NCI-H774 (cell line): Measurements from ENCODE around the gene MTF2.
A peak's percentile ranks its signal among the peaks of the same experiment; 100 is the strongest.

Source experiments
- DNase-seq: peaks from one replicate; lab custom pipeline; 2025; lab: John Stamatoyannopoulos, UW

MTF2 gene

GRCh38 chr1:93083979-93084378, 4.9 kb downstream of the MTF2 start:
- DNase-seq: no peak

DNA sequence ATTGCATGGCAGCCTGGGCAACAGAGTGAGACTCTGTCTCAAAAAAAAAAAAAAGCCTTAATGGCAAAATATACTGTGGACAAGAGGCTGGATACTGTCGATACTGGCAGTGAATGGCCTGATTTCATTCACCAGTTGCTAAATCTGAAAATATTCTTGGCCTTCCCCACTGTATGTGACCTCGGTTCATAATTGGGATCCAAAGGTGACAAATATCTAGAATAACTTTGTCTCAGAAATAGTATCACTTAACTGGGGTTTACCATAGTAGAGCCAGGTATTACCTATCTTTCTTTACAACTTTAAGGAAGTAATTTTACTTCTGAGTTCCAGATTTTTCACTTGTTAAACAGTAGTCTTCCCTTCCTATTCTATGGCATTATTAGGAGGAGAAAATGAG, 8.4 kb downstream of the MTF2 start:
- DNase-seq: no peak

DNA sequence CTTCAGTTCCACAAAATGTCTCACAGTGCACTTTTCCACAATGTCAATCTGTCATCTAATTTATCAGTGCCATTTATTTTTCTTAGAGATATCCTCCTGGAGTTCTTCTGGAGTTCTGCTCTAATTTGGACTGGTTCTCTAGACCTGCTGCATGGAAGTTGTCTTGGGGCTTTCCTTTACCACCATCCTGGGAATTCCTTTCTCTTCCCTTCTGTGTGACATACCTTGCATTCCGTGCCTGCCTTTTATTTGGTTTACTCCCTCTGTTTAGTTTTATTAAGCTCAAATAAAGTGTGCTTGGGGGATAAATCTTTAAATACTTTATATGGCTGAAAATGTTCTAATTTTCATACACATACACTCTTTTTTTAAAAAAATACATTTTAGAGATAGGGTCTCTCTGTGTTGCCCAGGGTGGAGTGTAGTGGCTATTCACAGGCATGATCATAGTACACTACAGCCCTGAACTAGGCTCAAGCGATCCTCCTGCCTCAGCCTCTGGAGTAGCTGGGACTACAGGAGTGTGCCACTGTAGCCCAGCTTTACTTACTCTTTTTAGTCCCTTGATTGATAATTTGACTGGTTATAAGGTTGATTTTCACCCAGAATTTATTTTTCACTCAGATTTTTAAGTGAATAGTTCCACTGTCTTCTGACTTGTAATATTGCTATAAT, 14.4 kb downstream of the MTF2 start:
- no peak for DNase-seq

DNA sequence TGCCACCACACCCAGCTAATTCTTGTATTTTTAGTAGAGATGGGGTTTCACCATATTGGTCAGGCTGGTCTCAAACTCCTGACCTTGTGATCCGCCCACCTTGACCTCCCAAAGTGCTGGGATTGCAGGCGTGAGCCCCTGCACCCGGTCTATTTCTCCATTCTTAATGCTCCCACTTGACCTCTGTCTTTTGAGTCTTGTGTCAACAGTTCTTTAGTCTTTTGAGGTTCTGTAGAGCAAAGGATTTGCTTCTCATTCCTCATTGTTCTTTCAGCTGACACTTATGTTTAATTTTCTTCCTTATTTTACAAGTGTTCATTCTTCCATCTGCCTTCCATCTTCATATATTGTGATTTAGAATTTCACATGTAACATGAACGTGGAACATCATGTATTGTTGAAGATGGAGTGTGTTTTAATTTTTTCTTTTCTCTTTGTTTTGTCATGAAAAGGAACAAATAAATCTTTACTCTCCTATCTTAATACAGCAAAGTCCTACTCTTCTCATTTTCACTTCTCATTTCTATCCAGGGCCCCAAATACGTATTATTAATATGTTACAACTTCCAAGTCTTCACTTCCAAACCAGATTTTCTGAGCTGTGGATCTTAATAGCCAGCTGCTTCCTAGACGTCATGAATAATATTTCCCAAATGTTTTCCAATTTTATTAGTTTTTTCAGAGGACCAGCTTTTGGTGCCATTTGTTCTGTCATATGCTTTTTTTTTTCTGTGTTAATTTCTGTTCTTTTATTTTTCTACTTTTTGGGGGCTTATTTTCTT, 16.9 kb downstream of the MTF2 start:
- no peak for DNase-seq

GRCh38 chr1:93102142-93102541, 23.1 kb downstream of the MTF2 start:
- DNase-seq: no peak

DNA sequence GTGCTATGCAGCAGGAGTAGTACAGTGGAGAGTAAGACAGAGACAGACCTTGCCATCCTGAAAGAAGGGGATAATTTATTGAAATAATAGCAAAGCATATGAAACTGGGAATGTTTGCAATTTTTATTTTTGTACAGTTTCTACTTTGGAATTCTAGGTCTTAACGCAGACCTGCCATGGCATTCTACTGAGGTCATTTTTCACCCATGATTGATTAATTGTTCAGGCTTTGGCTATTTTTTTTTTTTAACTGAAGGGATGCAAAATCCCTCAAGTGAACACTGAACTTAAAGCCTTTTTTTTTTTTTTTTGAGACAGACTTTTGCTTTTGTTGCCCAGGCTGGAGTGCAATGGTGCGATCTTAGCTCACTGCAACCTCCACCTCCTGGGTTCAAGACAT, 27.1 kb downstream of the MTF2 start:
- DNase-seq: no peak

DNA sequence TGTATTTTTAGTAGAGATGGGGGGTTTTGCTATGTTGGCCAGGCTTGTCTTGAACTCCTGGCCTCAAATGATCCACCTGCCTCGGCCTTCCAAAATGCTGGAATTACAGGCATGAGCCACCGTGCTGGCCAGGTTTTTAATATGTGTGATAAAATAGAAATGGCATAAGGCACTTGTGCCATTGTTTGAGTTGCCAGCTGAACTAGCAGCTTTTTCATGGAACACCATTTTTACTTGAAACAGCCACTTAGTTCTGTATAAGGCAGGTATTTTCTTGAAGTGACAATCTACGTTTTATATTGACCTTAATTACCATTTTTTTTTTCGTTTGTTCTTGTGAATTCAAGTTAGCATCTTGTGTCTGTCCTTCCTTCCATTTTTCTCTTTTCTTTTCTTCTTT, 28.3 kb downstream of the MTF2 start:
- no peak for DNase-seq

- no peak for DNase-seq
Observed at GRCh38 chr1:93108335-93108734, 29.3 kb downstream of the MTF2 start.

GRCh38 chr1:93109578-93109977, 30.5 kb downstream of the MTF2 start:
- no peak for DNase-seq

GRCh38 chr1:93111065-93111464, 32.0 kb downstream of the MTF2 start:
- DNase-seq: no peak

- no peak for DNase-seq
Observed at GRCh38 chr1:93111561-93111960, 32.5 kb downstream of the MTF2 start.

- DNase-seq: no peak
Observed at GRCh38 chr1:93113127-93113526, 34.0 kb downstream of the MTF2 start.

DNA sequence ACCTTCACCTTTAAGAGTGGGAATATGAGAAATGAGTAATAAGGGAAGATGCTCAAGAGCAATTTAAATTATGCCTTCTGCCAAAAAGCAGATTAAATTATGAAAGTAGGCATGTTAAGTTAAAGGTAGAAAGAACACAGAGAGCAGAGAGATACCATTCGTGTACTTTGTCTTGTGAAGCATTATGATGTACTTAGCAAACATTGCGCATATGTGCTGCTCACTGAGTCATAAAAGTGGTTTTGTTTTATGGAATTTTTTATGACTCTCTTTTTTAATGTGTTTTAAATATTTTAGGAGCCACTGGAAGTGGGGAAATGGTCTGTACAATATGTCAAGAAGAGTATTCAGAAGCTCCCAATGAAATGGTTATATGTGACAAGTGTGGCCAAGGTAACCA, 35.3 kb downstream of the MTF2 start:
- DNase-seq: no peak

GRCh38 chr1:93120614-93121013, 41.5 kb downstream of the MTF2 start:
- no peak for DNase-seq

- no peak for DNase-seq
Observed at GRCh38 chr1:93123201-93123783, 44.2 kb downstream of the MTF2 start.

- no peak for DNase-seq
Observed at GRCh38 chr1:93124556-93125355, 45.7 kb downstream of the MTF2 start.

- peak; percentile 33 for DNase-seq
Observed at GRCh38 chr1:93129507-93130099, 50.5 kb downstream of the MTF2 start.

GRCh38 chr1:93132638-93133037, 53.6 kb downstream of the MTF2 start:
- DNase-seq: no peak

GRCh38 chr1:93136445-93136844, 57.4 kb downstream of the MTF2 start:
- DNase-seq: no peak

DNA sequence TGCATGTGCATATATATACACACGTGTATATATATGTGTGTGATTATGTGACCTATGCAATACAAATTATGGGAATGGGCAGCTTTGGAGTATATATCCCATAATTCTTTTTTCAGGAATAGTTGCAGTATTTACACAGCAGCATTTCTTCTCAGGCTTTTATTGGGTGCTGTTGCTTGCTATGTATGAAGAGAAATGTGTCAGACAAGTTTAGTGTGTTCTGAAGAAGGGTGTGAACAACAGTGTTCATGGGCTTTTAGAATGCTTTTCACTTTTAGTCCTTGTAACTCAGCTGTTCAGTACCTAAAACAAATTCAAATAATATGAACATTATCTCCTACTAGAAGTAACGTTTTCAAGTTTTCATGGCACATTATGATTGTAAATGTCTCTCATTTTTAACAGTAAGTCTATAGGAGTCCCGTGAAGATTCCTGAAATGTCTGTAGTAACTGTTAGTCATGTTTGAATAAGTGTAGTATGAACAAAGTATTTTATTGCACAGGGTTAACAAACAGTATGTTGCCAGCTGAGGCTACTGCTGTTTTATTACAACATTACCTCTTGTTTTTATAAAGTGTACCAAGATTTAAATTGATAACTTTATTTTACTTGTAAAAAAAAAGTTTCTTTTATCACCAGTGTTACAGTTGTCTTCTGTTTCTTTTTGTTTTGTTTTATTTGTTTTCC, 58.7 kb downstream of the MTF2 start:
- DNase-seq: no peak

- no peak for DNase-seq
Observed at GRCh38 chr1:93140106-93140505, 61.0 kb downstream of the MTF2 start.

DNA sequence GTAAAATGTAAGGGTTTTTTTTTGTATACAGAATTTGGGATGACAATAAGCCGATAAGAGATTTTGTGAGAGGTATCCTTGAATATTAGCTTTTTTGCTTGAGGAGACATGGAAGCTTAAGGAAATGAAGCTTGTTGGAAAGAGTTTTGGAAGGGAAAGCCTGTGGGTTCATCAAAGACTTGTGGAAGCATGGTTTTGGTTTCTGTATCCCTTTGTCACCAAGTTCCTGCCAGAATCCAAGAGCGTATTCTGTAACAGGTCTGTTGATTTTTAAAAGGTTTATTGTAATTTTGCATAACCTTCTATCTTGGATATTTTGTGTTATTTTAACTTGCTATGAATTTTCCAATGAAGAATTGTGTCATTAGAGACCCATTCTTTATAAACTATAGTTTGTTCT, 63.1 kb downstream of the MTF2 start:
- no peak for DNase-seq
